ENCODE results near the gene AUTS2.

DNA sequence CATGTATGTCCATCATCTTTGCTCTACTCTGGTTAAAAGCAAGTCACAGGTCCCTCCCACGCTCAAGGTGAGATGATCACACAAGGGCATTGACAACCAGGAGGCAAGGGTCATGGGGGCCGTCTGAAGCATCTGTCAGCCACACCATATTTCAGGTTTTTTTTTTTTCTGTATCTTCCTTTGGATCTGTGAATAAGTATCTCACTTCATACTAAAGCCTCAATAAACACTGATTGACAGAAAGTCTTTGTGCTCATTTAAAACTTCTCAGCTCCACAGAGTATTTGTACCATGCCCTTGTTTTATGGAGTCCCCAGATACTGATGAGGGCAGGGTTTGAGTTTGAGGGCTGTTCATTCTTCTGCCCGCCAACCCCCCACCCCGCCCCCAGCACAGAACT is 45.0 kb downstream of the AUTS2 start:
- TF ChIP-seq POLR2A (IDR thresholded peaks at IDR 0.05): no peak
- TF ChIP-seq POLR2AphosphoS5 (IDR thresholded peaks at IDR 0.05): no peak
- no peak for TF ChIP-seq CTCF (IDR thresholded peaks at IDR 0.05)

Data from breast epithelium (tissue), 3 donors.